ENCODE measurements around the gene MOSPD3.
A peak's percentile ranks its signal among the peaks of the same experiment; 100 is the strongest.

MOSPD3 gene

DNA sequence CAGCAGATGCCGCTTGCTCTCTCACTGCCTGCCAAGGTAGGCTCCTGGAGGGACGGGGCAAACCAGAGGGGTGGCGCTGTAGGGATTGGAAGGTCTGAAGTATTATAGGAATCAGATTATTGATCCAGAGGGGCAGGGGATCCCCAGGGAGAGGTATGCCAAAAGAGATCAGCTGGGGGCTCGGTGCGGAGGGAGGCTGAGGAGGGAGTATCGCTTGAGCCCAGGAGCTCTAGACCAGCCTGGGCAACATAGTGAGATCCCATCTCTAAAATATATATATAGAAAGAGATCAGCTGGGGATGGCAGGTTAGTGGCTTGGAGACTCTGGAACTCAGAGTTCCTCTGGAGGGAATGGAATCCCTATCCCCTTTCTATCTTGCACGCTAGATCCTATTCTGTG lies 17.2 kb upstream of the MOSPD3 start:
- no peak for DNase-seq

- DNase-seq, result no peak
Observed at GRCh38 chr7:100598425-100598824, 13.9 kb upstream of the MOSPD3 start.

DNA sequence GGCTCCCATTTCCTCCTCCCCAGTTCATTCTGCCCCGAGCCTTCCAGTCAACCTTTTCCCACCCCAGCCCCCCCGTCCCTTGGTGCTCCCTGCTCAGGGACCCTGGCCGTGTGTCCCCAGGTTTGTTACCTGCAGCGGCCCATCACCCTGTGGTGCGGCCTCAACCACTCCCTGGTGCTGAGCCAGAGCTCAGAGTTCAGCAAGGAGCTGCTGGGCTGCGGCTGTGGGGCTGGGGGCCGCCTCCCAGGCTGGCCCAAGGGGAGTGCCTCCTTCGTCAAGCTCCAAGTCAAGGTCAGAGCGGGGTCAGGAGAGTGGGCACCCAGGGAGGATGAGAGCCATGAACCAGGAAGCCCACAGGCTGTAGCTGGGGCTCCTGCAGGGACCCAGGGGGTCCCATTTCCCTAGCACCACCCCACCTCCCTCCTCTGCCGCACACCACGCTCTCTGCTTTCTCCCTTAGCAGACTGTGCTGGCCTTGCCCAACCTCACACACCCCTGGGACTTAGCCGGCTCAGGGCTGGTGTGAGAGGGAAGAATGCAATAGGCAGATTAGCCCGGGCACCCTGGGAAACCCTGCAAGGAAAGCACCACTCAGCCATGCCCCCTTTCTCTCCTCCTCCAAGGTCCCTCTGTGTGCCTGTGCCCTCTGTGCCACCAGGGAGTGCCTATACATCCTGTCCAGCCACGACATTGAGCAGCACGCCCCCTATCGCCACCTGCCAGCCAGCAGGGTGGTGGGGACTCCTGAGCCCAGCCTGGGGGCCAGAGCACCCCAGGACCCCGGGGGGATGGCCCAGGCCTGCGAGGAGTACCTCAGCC lies 12.2 kb upstream of the MOSPD3 start:
- no peak for DNase-seq

- no peak for DNase-seq
Observed at GRCh38 chr7:100600730-100601038, 11.7 kb upstream of the MOSPD3 start.

DNA sequence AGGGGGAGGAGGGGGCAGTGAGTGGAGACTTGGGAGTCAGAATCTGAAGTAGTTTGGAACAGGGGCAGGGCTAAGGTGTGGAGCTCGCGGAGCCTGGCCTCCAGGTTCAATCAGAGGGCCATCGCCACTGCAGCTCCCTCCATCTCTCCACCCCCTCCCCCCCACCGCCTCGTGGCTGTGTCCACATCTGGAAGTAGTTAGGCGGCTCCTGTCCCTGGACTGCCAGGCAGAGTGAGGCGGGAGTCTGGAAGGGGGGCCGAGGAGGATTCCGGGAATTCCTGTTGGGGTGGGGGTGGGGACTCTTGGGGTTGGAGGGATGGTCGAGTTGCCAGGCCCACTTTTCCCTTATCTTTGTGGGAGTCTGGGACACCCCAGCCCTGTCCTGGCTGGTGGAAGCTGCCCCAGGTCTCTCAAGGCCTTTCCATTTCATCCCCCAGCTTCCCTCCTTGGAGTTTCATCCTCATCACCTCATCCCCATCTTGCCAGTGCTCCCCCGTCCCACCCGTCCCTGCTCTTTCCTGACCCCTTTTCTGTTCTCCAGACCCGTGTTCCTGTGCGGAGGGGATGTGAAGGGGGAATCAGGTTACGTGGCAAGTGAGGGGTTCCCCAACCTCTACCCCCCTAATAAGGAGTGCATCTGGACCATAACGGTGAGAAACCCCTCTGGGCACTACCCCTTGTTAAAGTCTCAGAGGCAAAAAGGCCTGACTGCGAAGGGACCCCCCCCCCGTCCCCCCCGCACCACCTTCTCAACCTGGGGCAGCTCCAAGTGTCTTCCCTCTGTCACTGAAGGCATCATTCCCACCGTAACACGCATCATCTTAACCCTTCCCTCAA lies 9.2 kb upstream of the MOSPD3 start:
- DNase-seq, result no peak

- no peak for DNase-seq
Observed at GRCh38 chr7:100603726-100604027, 8.7 kb upstream of the MOSPD3 start.

DNA sequence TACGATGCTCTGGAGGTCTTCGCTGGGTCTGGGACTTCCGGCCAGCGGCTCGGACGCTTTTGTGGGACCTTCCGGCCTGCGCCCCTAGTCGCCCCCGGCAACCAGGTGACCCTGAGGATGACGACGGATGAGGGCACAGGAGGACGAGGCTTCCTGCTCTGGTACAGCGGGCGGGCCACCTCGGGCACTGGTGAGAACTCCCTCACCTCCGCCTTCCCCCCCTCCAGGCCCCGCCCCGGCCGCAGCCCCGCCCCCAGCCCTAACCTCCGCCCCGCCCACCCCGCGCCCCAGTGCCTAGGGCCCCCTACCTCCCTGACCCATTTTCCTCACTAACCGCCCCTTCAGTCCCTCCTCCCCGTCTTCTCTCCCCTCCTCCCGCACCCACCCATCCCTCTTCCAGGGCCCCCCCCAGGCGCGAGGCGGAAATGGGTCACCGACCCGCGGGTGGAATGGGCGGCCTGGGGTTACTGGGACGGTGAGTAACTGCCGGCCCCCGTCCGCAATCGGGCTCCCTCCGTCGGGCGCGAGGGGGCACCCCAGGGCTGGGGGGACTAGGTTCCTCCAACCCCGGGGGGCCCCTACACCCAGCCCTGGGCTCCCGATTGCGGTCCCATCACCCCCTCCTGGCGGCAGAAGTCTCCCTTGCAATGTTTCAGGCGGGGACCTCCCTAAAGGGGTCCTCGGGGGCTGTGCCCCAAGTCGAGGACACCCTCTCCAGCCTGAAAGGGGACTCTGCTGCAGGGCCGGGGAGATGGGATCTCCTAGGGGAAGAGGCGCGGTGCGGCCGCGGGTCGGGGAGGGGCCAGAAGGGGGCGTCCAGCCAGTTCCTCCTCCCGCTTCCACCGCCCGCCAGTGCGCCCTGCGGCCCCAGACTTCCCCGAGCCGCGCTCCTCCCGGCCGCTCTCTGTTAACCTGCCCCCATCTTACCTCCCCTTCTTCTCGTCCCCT lies 8.0 kb upstream of the MOSPD3 start:
- DNase-seq, result peak; percentile 78

DNA sequence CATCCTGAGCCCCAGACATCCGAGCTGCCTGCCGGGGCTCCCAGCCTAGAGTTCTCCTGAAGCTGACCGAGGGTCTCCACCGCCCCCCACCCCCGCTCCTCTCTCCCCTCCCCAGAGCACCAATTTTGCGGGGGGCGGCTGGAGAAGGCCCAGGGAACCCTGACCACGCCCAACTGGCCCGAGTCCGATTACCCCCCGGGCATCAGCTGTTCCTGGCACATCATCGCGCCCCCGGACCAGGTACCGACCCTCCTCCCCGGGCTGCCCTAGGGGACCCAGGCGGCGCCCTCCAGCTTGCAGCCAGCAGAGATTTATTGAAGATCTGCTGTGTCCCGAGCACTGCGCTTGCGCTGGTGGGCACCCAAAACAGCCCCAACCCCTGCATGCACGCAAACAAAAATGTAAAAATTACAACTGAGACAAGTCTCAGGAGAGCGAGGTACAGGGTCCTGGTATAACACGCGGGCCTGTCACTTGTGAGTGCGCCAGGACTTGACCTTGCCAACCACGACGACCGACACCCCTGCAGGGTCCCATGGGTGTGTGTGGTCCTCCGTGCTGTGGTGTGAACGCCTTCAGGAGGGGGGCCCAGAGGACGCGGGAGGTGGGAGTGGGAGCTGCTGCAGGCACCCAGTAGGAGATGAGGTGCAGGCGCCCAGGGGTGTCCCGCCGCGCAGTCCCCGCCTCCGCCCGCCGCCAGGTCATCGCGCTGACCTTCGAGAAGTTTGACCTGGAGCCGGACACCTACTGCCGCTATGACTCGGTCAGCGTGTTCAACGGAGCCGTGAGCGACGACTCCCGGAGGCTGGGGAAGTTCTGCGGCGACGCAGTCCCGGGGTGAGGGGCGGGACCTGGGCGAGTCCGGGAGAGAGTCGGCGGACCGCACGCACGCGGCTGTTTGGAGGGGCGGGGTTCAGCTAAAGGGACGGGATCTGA lies 7.1 kb upstream of the MOSPD3 start:
- DNase-seq, result peak; percentile 44

DNA sequence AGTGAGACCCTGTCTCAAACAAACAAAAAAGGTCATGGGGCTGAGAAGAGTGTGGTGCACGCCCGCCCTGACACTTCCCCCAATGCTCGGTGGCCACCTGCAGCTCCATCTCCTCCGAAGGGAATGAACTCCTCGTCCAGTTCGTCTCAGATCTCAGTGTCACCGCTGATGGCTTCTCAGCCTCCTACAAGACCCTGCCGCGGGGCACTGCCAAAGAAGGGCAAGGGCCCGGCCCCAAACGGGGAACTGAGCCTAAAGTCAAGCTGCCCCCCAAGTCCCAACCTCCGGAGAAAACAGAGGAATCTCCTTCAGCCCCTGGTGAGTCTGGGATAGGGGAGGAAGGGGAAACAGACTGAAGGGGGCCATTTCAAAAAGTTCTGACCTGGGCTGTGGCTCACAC lies 6.0 kb upstream of the MOSPD3 start:
- no peak for DNase-seq

- no peak for DNase-seq
Observed at GRCh38 chr7:100607111-100607510, 5.2 kb upstream of the MOSPD3 start.

DNA sequence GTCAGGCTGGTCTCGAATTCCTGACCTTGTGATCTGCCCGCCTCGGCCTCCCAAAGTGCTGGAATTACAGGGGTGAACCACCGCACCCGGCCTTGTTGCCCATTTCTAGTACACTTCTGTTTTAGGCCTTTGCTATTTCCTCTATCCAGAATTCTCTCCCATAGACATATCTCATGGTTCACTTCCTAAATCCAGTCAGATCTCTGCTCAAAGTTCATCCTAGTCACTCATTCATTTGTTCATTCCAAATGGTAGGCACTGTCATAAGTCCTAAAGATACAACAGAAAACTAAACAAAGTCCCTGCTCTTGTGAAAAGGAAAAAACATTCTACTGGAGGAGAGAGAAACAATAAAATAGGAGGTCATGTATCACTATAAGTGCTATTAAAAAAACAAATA lies 2.4 kb upstream of the MOSPD3 start:
- no peak for DNase-seq

DNA sequence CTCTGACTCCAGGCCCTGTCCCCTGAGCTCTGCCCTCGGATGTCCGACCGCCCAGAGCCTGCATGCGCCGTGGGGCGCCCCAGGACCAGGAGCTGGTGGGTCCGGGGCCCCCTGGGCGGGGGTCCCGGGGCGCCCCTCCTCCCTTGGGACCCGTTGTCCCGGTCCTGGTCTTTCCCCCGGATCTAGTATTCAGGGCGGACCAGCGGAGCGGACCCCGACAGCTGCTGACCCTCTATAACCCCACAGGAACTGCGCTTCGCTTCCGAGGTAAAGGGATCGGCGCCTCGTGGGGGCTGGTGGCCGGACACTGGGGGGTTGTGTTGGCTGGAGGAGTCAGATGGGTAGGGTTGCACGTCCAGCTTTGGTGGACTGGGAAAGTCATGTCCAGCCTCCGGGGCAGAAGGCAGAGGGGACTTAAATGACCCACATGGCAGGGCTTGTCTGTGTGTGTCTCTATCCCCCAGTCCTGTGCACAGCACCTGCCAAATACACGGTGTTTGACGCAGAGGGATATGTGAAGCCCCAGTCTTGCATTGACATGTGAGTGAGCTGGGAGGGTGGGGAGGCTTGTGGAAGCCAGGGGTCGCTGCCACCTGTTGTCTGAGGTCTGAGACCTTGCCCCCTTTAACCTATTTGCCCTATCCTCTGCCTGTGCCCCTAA lies 520 bp downstream of the MOSPD3 start:
- no peak for DNase-seq

DNA sequence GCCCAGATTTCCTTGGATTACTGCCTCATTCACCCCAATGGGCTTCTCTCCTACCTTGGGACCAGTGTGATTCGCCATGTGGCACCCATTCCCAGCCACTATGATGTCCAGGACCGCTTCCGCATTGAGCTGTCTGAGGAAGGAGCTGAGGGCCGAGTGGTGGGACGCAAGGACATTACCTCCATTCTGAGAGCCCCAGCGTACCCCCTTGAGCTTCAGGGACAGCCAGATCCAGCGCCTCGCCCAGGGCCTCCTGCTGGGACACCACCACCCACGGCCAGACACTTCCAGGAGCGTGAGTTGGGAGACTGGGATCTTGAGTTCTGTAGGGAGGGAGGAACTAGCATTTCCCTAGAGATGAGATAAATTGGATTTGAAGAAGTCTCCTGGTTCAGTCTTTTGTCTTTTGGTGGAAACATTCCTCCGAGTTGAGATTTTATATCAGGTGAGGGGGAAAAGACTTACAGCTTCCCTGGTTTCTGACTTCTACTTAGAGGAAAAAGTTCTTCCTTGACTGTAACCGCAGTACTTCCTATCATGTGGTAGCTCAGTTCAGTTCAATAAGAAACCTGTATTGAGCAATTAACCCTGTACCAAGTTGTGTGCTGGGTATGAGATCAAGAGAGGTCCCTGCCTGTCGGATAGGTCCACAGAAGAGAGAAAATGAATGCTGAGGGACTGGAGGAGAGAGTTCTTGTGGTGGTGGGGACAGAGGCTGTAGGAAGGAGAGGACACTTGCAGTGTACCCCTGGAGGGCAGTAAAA lies 1.3 kb downstream of the MOSPD3 start:
- DNase-seq, result no peak

DNA sequence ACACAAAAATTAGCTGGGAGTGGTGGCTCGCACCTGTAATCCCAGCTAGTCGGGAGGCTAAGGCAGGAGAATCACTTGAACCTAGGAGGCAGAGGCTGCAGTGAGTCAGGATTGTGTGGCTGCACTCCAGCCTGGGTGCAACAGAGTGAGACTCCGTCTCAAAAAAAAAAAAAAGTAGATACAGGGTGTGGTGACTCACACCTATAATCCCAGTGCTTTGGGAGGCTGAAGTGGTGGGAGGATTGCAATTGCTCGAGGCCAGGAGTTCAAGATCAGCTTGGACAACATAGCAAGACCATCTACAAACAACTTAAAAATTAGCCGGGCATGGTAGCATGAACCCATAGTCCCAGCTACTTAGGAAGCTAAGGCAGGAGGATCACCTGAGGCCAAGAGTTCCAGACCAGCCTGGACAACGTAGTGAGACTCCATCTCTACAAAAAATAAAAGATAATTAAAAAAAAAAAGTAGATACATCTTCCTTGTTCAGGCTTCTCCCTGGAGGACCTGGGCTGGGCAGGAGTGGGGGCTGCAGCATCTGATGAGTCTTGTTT lies 2.0 kb downstream of the MOSPD3 start:
- DNase-seq, result no peak

- DNase-seq, result no peak
Observed at GRCh38 chr7:100620239-100620638, 7.9 kb downstream of the MOSPD3 start.

- no peak for DNase-seq
Observed at GRCh38 chr7:100620804-100621203, 8.5 kb downstream of the MOSPD3 start.

GRCh38 chr7:100621554-100621953 lies 9.2 kb downstream of the MOSPD3 start:
- no peak for DNase-seq

- no peak for DNase-seq
Observed at GRCh38 chr7:100623951-100624824, 11.8 kb downstream of the MOSPD3 start.

GRCh38 chr7:100626055-100626454 lies 13.7 kb downstream of the MOSPD3 start:
- DNase-seq, result no peak
